GM20431 (cell line): ENCODE results near the gene COL24A1.
"Not testable (repeated sequence)": the region's sequence is repeated elsewhere in the genome, so short reads cannot be mapped to it uniquely, and the experiment has no call there.

ENCODE experiments used
- in situ Hi-C: fragments of 300-500 bp; cut with MseI, MboI; formaldehyde crosslinking; loops from one replicate; pipeline ENCODE4 v1.15.0; 2020; ENCODE audit warnings: low sequenced_read_pairs; ENCODE audit not compliant: unreplicated experiment

The COL24A1 gene

DNA sequence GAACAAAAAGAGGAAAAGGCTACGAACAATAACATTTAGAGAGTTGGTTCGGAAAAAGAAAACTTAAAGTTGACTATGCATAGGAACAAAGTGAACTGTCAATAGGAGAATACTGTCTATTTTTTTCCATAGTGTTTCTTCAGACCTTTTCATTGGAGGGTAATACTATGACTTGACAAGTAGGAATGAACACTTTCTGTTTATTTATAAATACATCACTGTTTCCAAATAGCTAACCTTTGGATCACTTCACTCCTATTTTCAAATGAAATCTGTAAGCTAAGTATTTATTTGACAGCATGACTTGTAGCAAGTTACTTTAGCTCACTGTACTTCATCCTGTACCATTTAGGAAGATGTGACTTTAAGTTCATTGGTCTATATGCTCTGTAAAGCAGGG, 221.3 kb downstream of the COL24A1 start:
- in situ Hi-C loops, result no loop called here

DNA sequence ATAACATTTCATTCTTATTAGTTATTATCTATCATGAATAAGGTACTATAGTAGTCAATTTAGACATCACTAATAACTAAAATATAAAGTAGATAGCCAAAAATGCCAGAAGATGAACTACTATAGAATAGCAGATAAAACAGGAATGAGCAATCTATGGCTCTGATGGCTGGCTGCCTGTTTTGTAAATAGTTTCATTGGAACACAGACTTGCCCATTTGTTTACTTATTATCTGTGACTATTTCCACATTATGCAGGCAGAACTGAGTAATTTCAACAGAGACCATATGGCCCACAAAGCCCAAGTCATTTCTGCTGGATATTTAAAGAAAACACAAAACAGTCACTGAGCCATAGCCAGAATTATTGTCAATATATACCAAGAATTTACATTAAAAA, 222.1 kb downstream of the COL24A1 start:
- in situ Hi-C loops, result no loop called here

DNA sequence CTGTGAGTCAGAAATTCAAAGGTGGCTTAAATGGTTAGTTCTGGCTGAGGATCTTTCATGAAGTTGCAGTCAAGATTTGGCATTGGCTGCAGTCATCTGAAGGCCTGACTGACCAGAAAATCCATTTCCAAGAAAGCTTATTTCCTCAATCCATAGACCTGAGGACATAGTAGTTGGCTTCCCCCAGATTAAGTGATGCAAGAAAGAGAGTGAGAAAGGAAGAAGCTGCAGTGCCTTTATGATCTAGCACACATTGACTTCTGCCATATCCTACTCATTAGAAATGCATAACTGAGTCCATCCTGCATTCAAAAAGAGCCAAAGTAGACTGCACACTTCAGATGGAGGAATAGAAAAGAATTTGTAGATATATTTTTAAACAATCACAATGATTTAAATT, 222.6 kb downstream of the COL24A1 start:
- in situ Hi-C loops, result no loop called here

- in situ Hi-C loops, result no loop called here
Observed at GRCh38 chr1:85911742-85912141, 244.8 kb downstream of the COL24A1 start.

DNA sequence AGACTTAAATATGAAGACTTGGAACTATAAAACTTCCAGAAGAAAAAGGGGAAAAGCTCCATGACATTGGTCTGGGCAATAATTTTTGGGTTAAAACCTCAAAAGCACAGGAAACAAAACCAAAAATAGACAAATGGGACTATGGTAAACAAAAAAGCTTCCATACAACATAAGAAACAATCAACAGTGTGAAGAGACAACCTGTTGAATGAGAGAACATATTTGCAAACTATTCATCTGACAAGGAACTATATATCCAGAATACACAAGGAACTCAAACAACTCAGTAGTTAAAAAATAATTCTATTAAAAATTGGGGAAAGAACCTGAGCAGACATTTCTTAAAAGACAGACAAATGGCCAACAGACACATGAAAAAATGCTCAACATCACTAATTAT, 255.7 kb downstream of the COL24A1 start:
- in situ Hi-C loops, result no loop called here

DNA sequence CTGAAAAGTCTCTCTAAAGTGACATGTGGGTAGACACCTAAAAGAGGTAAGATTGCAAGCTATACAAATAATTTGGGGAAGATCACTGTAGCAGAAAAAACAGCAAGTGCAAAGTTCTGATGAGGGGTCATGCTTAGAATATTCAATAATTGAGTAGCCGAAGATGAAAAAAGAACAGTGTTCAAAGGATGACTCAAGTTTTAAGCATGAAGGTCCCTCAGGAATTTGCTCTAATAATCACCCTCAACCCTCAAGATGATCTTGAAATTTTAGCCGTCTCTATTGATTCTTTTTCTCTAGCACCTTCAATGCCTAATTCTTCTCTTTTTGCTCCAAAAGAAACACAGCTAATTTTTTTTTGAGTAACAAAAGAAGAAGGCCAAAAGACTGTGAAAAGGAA, 257.7 kb downstream of the COL24A1 start:
- in situ Hi-C loops, result loop anchor here (10.0 kb wide), 1 partner anchor 116 kb away; no protein-coding TSS in a partner anchor

DNA sequence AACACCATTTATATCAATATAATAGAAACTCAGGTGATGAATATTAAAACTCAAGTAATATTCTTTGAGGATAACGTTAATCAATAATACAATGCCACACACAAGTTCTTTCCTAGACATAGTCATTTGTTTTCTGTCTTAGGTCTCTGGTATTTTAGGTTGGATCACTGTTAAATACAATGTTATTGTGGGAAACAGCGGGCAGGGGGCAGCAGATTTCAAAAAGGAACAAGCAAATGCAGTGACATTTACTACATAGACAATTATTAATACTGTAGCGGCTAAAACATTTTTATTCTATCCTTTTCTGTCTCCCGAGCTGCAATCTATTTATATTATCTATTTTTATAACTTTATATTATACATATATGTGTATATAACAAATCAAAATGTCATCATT, 261.9 kb downstream of the COL24A1 start:
- in situ Hi-C loops, result loop anchor here (10.0 kb wide), 1 partner anchor 120 kb away; no protein-coding TSS in a partner anchor

- in situ Hi-C loops, result loop anchor here (10.0 kb wide), 1 partner anchor 122 kb away; no protein-coding TSS in a partner anchor
Observed at GRCh38 chr1:85892366-85892765, 264.2 kb downstream of the COL24A1 start.

GRCh38 chr1:85889870-85890269, 266.7 kb downstream of the COL24A1 start:
- in situ Hi-C loops, result loop anchor here (10.0 kb wide), 1 partner anchor 125 kb away; no protein-coding TSS in a partner anchor

GRCh38 chr1:85888921-85889320, 267.7 kb downstream of the COL24A1 start:
- in situ Hi-C loops, result no loop called here

- in situ Hi-C loops, result no loop called here
Observed at GRCh38 chr1:85884372-85885035, 272.1 kb downstream of the COL24A1 start.

- in situ Hi-C loops, result no loop called here
Observed at GRCh38 chr1:85867189-85867588, 289.4 kb downstream of the COL24A1 start.

- in situ Hi-C loops, result no loop called here
Observed at GRCh38 chr1:85865213-85865612, 291.4 kb downstream of the COL24A1 start.

- in situ Hi-C loops, result no loop called here
Observed at GRCh38 chr1:85864727-85865126, 291.8 kb downstream of the COL24A1 start.

DNA sequence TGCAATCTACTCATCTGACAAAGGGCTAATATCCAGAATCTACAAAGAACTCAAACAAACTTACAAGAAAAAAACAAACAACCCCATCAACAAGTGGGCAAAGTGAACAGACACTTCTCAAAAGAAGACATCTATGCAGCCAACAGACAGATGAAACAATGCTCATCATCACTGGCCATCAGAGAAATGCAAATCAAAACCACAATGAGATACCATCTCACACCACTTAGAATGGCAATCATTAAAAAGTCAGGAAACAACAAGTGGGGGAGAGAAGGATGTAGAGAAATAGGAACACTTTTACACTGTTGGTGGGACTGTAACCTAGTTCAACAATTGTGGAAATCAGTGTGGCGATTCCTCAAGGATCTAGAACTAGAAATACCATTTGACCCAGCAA, 292.9 kb downstream of the COL24A1 start:
- in situ Hi-C loops, result not testable (repeated sequence)

GRCh38 chr1:85862456-85862855, 294.1 kb downstream of the COL24A1 start:
- in situ Hi-C loops, result no loop called here

DNA sequence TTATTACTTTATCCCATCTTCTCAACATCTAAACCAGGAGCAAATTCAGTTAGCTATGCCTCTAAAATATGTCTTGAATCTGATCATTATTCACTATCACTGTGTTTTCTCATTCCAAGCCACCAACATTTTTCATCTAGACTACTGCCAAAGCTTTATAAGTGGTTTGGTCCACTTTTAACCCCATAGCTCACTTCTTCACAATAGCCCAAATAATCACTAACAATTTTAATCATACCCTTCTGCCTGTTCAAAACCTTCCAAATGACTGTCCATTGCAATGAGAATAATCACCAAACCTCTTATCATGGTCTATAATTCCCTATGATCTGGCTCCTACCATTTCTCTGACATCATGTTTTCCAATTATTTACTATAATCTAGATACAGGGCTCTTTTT, 298.6 kb downstream of the COL24A1 start:
- in situ Hi-C loops, result no loop called here

DNA sequence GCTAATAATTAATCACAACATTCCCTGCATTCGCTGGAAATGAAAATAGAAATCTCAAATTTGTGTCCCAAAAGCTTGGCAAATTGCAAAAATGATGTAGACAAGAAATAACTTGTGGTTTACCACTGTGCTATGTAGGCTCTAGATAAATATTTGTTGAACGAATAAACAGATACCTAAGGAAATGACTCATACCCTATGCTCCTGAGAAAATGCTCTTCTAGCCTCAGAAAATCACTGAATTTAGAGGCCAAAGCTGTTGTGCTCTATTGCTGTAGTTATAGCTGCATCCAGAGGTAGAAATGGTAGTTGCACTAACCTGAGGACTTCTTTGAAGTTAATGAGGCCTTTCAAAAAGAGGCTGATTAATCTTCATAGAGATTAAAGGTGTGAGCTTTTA, 306.3 kb downstream of the COL24A1 start:
- in situ Hi-C loops, result no loop called here

GRCh38 chr1:85849660-85850059, 306.9 kb downstream of the COL24A1 start:
- in situ Hi-C loops, result no loop called here

DNA sequence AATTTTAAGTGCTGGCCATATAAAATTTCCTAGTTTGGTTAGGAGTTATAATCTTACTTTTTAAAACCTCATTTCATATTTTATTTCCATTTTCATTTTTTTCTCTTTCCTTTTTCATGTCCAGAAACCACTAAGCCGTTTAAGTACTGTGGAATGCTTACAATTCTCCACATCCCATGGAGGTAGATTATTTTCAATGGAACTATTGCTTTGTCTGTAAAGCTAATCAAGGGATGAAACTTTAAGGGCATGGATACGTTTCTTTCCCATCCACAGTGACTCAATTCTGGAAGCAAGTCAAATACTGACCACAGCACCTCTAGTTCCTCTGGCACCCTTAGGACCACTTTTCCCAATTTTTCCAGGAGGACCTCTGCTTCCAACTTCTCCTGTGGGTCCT, 309.2 kb downstream of the COL24A1 start:
- in situ Hi-C loops, result no loop called here

DNA sequence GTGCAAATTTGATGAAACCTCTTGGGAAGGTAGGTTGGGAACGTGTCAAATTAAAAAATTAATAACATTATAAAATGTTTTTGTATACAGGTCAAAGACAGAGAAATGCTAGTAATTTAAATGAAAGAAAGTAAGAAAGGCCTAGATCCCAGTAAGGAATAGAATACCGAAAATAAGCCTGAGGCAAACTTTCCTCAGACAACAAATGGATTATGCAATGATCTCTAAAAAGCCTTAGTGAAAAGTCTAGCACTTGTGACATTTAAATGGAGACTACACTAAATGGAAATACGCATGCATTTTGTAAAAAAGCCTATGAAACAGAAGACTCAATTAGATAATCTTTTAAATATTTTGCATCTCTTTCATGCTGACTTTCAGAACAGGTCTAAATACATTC, 309.9 kb downstream of the COL24A1 start:
- in situ Hi-C loops, result no loop called here

GRCh38 chr1:85839459-85839858, 317.1 kb downstream of the COL24A1 start:
- in situ Hi-C loops, result no loop called here
